Calu3 (cell line): Measurements from ENCODE around the gene NUDT1. TPM values are rescaled to one million over a fixed set of nuclear protein-coding genes. Genes with fewer than 3 reads are reported as not detected.
A peak's percentile ranks its signal among the peaks of the same experiment; 100 is the strongest.

Source experiments
- BruUV-seq: library from RNA; stranded (reverse); fragments of 400-500 nt; replicated peaks from 2 replicates; lab custom pipeline; 2021; lab: Mats Ljungman, UMichigan
- CTCF ChIA-PET: fragments of 300-600 bp; sonication (Branson Sonifier 250); formaldehyde crosslinking; loops from one replicate; lab custom pipeline; 2022; ENCODE audit warnings: antibody characterized with exemption; lab: Charles Lee
- DNase-seq: peaks from one replicate; pipeline ENCODE4 v3.0.0; 2022
- H3K27ac Mint-ChIP-seq: one replicate; pipeline ENCODE4 v1.8.0; 2022; ENCODE audit warnings: mixed read lengths; ENCODE audit not compliant: unreplicated experiment
- H3K27me3 Mint-ChIP-seq: one replicate; pipeline ENCODE4 v1.8.0; 2022; ENCODE audit warnings: mixed read lengths; ENCODE audit not compliant: unreplicated experiment
- H3K36me3 Mint-ChIP-seq: one replicate; pipeline ENCODE4 v1.8.0; 2022; ENCODE audit warnings: mild to moderate bottlenecking, moderate library complexity, mixed read lengths; ENCODE audit not compliant: insufficient read depth, unreplicated experiment
- H3K4me1 Mint-ChIP-seq: one replicate; pipeline ENCODE4 v1.8.0; 2022; ENCODE audit warnings: mild to moderate bottlenecking, low read depth, mixed read lengths; ENCODE audit not compliant: unreplicated experiment
- H3K4me3 Mint-ChIP-seq: one replicate; pipeline ENCODE4 v1.8.0; 2022; ENCODE audit warnings: mild to moderate bottlenecking, low read depth, moderate library complexity, mixed read lengths; ENCODE audit not compliant: unreplicated experiment
- H3K9me3 Mint-ChIP-seq: one replicate; pipeline ENCODE4 v1.8.0; 2022; ENCODE audit warnings: low read depth, mixed read lengths; ENCODE audit not compliant: unreplicated experiment
- intact Hi-C: fragments of 100-400 bp; cut with micrococcal nuclease; formaldehyde crosslinking; loops from one replicate; pipeline ENCODE4 v1.10.0; 2022; ENCODE audit not compliant: unreplicated experiment
- total RNA-seq: library from RNA; stranded (reverse); gene quantifications from 2 replicates; pipeline ENCODE4 v1.2.3, GENCODE V29; 2022
- TF ChIP-seq, protein P1 (sequence below): fragments of 200-600 bp; IDR thresholded peaks from one replicate; pipeline ENCODE4 v1.8.0; 2022; ENCODE audit warnings: antibody characterized with exemption; ENCODE audit not compliant: unreplicated experiment

The NUDT1 gene
- total RNA-seq, 1 experiment from 2014 or later, result 65.6 TPM

- intact Hi-C loops, result no loop called here
- Mint-ChIP-seq H3K4me3 (no peak overlapping the region), H3K4me1 (peaks cover 16% of the 10 kb centered on the region), H3K9me3 (no peaks in the 10 kb centered on the region), H3K36me3 (peaks cover 36% of the 10 kb centered on the region), H3K27me3 (no peaks in the 10 kb centered on the region), H3K27ac (no peak overlapping the region)
- DNase-seq, result peak; percentile 59
- TF ChIP-seq, protein P1, sequence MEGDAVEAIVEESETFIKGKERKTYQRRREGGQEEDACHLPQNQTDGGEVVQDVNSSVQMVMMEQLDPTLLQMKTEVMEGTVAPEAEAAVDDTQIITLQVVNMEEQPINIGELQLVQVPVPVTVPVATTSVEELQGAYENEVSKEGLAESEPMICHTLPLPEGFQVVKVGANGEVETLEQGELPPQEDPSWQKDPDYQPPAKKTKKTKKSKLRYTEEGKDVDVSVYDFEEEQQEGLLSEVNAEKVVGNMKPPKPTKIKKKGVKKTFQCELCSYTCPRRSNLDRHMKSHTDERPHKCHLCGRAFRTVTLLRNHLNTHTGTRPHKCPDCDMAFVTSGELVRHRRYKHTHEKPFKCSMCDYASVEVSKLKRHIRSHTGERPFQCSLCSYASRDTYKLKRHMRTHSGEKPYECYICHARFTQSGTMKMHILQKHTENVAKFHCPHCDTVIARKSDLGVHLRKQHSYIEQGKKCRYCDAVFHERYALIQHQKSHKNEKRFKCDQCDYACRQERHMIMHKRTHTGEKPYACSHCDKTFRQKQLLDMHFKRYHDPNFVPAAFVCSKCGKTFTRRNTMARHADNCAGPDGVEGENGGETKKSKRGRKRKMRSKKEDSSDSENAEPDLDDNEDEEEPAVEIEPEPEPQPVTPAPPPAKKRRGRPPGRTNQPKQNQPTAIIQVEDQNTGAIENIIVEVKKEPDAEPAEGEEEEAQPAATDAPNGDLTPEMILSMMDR, result no peak
- BruUV-seq, result no TSS peak
- CTCF ChIA-PET, result no interaction called here
Observed at GRCh38 chr7:2224934-2225333, 17.1 kb upstream of the NUDT1 start.

- intact Hi-C loops, result no loop called here
- TF ChIP-seq, protein P1, result no peak
- no TSS peak for BruUV-seq
- Mint-ChIP-seq H3K36me3 (peaks cover 36% of the 10 kb centered on the region), H3K4me1 (peaks cover 16% of the 10 kb centered on the region), H3K27ac (no peak overlapping the region), H3K9me3 (no peaks in the 10 kb centered on the region), H3K27me3 (no peaks in the 10 kb centered on the region), H3K4me3 (no peak overlapping the region)
- peak; percentile 46 for DNase-seq
- CTCF ChIA-PET, result no interaction called here
Observed at GRCh38 chr7:2225336-2225735, 16.7 kb upstream of the NUDT1 start.

DNA sequence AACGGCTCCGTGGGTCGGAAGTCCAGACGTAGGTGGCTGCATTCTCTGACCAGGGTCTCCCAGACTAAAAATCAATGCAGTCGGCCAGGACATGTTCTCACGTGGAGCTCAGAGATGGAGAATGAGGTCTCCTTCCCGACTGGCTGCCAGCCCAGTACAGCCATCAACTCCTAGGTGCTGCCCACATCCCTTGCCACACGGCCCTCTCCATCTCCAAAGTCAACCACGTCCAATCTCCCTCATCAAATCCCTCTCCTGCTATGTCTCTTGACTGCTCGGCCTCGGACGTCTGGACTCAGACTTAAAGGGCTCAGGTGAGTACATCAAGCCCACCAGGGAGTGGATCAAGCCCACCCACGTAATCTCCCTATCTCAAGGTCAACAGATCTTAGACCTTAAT is 16.2 kb upstream of the NUDT1 start:
- Mint-ChIP-seq H3K4me3 (no peak overlapping the region), H3K27me3 (no peaks in the 10 kb centered on the region), H3K36me3 (peaks cover 31% of the 10 kb centered on the region), H3K4me1 (peaks cover 16% of the 10 kb centered on the region), H3K27ac (peak overlapping the region; percentile 10), H3K9me3 (no peaks in the 10 kb centered on the region)
- CTCF ChIA-PET, result no interaction called here
- DNase-seq, result no peak
- TF ChIP-seq, protein P1, result no peak
- BruUV-seq, result no TSS peak
- intact Hi-C loops, result no loop called here

DNA sequence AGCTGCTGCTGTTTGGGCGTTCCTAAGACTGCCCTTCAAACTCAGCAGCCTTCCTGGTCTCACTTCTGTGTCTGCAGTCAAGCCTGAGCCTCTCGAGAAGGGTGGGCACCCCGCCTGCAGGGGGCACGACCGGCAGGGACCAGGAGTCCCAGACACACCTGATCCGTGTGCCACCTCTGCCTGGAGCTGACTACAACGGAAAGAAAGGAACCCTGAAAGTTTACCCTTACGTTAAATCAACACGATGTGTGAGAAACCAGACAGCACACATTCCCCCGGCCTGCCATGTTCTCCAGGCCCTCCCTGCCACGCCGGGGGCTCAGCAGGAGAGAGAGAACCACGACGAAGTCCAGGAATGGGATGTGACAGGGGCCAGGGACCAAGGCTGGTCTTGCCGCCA is 14.3 kb upstream of the NUDT1 start:
- H3K27ac Mint-ChIP-seq, result no peak overlapping the region
- intact Hi-C loops, result no loop called here
- CTCF ChIA-PET, result interaction anchor here (0.5 kb wide), 1 partner anchor 120 kb away, joined by 4 read pairs; no protein-coding TSS in a partner anchor

More for the DNA sequence above, 14.3 kb upstream of the NUDT1 start:
- Mint-ChIP-seq H3K9me3 (no peaks in the 10 kb centered on the region), H3K4me3 (no peak overlapping the region), H3K4me1 (peaks cover 16% of the 10 kb centered on the region), H3K36me3 (peaks cover 30% of the 10 kb centered on the region), H3K27me3 (no peaks in the 10 kb centered on the region)
- BruUV-seq, result no TSS peak
- TF ChIP-seq, protein P1, result no peak
- no peak for DNase-seq
